ENCODE data around the gene HS3ST2. TPM values are rescaled to one million over a fixed set of nuclear protein-coding genes. Genes with fewer than 3 reads are reported as not detected.
"Not testable (repeated sequence)": the region's sequence is repeated elsewhere in the genome, so short reads cannot be mapped to it uniquely, and the experiment has no call there.

Gene HS3ST2
- total and polyA plus RNA-seq, 2 of the 8 experiments (the other 6 are each of a cell fraction or from before 2014, with no cell fraction given): 1.7 to 3.7 TPM

GRCh38 chr16:22939744-22940363 is 125.9 kb downstream of the HS3ST2 start:
- CTCF ChIA-PET (ENCODE audit: partially characterized antibody); H2AFZ ChIP-seq (ENCODE audit: low read length); H3K79me1 ChIP-seq (ENCODE audit: low read depth, low read length); H2BK15ac ChIP-seq (ENCODE audit: low read length); H3K14ac ChIP-seq (ENCODE audit: insufficient read length); H4K91ac ChIP-seq (replicated peaks; ENCODE audit: insufficient read length, low read length); H3K4me2 ChIP-seq (ENCODE audit: insufficient read depth in 1 of 2, low read depth in 2 of 2, low read length in 2 of 2); H4K8ac ChIP-seq (ENCODE audit: extremely low read depth, insufficient read depth, low read length); H2AK5ac ChIP-seq (ENCODE audit: low read depth, low read length); H3K27me3 ChIP-seq (replicated peaks in 1 of 4; ENCODE audit: control insufficient read depth in 3 of 4, extremely low read depth in 1 of 4, insufficient read depth in 3 of 4, low read length in 3 of 4); H3K27ac ChIP-seq (ENCODE audit: low read depth, low read length); H3K36me3 ChIP-seq (ENCODE audit: control insufficient read depth in 2 of 4, insufficient read depth in 4 of 4, low read length in 3 of 4); H3K9ac ChIP-seq (replicated peaks in 1 of 4; ENCODE audit: extremely low read depth in 1 of 4, low read depth in 3 of 4, low read length in 3 of 4); H3K9me3 ChIP-seq (ENCODE audit: insufficient read depth in 2 of 2, low read depth in 1 of 2, low read length in 1 of 2); H2BK120ac ChIP-seq (replicated peaks; ENCODE audit: low read depth, low read length); H4K5ac ChIP-seq (ENCODE audit: insufficient read length, low read depth, low read length); H2BK12ac ChIP-seq (ENCODE audit: low read depth, low read length); H2BK20ac ChIP-seq (ENCODE audit: low read length); H3K56ac ChIP-seq (replicated peaks; ENCODE audit: insufficient read length, low read depth, low read length); H2BK5ac ChIP-seq (ENCODE audit: low read depth, low read length); H3K23me2 ChIP-seq (ENCODE audit: low read depth, low read length); H3K18ac ChIP-seq (ENCODE audit: extremely low read depth, low read length); H4K20me1 ChIP-seq (replicated peaks in 1 of 2; ENCODE audit: control insufficient read depth in 1 of 2, insufficient read depth in 2 of 2, low read length in 2 of 2); H3K4ac ChIP-seq (replicated peaks; ENCODE audit: insufficient read length, low read depth, low read length); POLR2A ChIA-PET (ENCODE audit: partially characterized antibody); H3K4me3 ChIP-seq (ENCODE audit: extremely low read depth in 1 of 4, insufficient read depth in 2 of 4, low read depth in 3 of 4, low read length in 4 of 4); H3K79me2 ChIP-seq (ENCODE audit: control insufficient read depth in 1 of 2, insufficient read depth in 2 of 2, low read length in 2 of 2); H3K23ac ChIP-seq (ENCODE audit: insufficient read length); H3K4me1 ChIP-seq (replicated peaks in 1 of 4; ENCODE audit: control insufficient read depth in 3 of 4, insufficient read depth in 4 of 4, low read length in 3 of 4): not testable (repeated sequence)
- DNase-seq (ENCODE audit: low read depth in 1 of 2, low spot score in 2 of 2): peak; percentile 51 to 54
- peak; percentile 100 for FAIRE-seq
- peak; percentile 74; the same call in 1 of the 2 replicates for TF ChIP-seq SP4 (IDR thresholded peaks at IDR 0.05; ENCODE audit: low read length)
- WGBS, 2 experiments (ENCODE audit: extremely low coverage in 1 of 2, insufficient coverage in 1 of 2, insufficient read length in 1 of 2, insufficient replicate concordance in 2 of 2, low coverage in 1 of 2, low lambda C conversion rate in 2 of 2, missing lambda C conversion rate in 1 of 2): 61% methylated on average over 4 of the region's 4 CpGs; no CpG with 5 or more reads in 1 of the 2 experiments
